HG03108 (cell line): ENCODE data around the gene PCDHA10.
"Not testable (repeated sequence)": the region's sequence is repeated elsewhere in the genome, so short reads cannot be mapped to it uniquely, and the experiment has no call there.

Source experiments
- ATAC-seq: cut with Tn5 transposase; IDR thresholded peaks from one replicate; pipeline ENCODE4 v1.9.1; 2021; ENCODE audit warnings: moderate library complexity; ENCODE audit not compliant: unreplicated experiment

The PCDHA10 gene

GRCh38 chr5:140855772-140856674 lies at the start of gene PCDHA10:
TSS of gene PCDHA10 (plus strand) at chr5:140855897. CDS start at chr5:140856049, 152 bp downstream.
- no peak for ATAC-seq

GRCh38 chr5:140806834-140807775 lies 48.6 kb upstream of the PCDHA10 start, which contains the start of gene PCDHA4:
TSS of gene PCDHA4 (plus strand) at chr5:140807068.
- ATAC-seq, result no peak

- ATAC-seq, result not testable (repeated sequence)
Measured at GRCh38 chr5:140808241-140808888, 47.3 kb upstream of the PCDHA10 start.

- no peak for ATAC-seq
Measured at GRCh38 chr5:140808889-140809291, 46.8 kb upstream of the PCDHA10 start.

GRCh38 chr5:140821375-140822280 lies 34.1 kb upstream of the PCDHA10 start, which contains the start of gene PCDHA5:
TSS of gene PCDHA5 (plus strand) at chr5:140821613.
- ATAC-seq, result no peak

- ATAC-seq, result no peak
Measured at GRCh38 chr5:140822281-140822629, 33.4 kb upstream of the PCDHA10 start.

GRCh38 chr5:140822969-140823368 lies 32.7 kb upstream of the PCDHA10 start:
- ATAC-seq, result not testable (repeated sequence)

- ATAC-seq, result no peak
Measured at GRCh38 chr5:140823475-140823874, 32.2 kb upstream of the PCDHA10 start.

GRCh38 chr5:140827704-140828361 lies 27.9 kb upstream of the PCDHA10 start, which contains the start of gene PCDHA6:
TSS of gene PCDHA6 (plus strand) at chr5:140827960. CDS start at chr5:140828092, 132 bp downstream.
- ATAC-seq, result no peak

GRCh38 chr5:140828362-140828737 lies 27.3 kb upstream of the PCDHA10 start:
- no peak for ATAC-seq

- ATAC-seq, result not testable (repeated sequence)
Measured at GRCh38 chr5:140829511-140830501, 25.9 kb upstream of the PCDHA10 start.

- ATAC-seq, result no peak
Measured at GRCh38 chr5:140833993-140834392, 21.7 kb upstream of the PCDHA10 start, which contains the start of gene PCDHA7. TSS of gene PCDHA7 (plus strand) at chr5:140834269. CDS start at chr5:140834384, 115 bp downstream.

GRCh38 chr5:140834439-140835008 lies 21.2 kb upstream of the PCDHA10 start:
- ATAC-seq, result not testable (repeated sequence)

- no peak for ATAC-seq
Measured at GRCh38 chr5:140835622-140836510, 19.8 kb upstream of the PCDHA10 start.

GRCh38 chr5:140840978-140841962 lies 14.4 kb upstream of the PCDHA10 start, which contains the start of gene PCDHA8:
TSS of gene PCDHA8 (plus strand) at chr5:140841187. CDS start at chr5:140841322, 135 bp downstream.
- ATAC-seq, result no peak
